ENCODE data around the gene CENPV.
"Not testable (repeated sequence)": the region's sequence is repeated elsewhere in the genome, so short reads cannot be mapped to it uniquely, and the experiment has no call there.

Gene CENPV

DNA sequence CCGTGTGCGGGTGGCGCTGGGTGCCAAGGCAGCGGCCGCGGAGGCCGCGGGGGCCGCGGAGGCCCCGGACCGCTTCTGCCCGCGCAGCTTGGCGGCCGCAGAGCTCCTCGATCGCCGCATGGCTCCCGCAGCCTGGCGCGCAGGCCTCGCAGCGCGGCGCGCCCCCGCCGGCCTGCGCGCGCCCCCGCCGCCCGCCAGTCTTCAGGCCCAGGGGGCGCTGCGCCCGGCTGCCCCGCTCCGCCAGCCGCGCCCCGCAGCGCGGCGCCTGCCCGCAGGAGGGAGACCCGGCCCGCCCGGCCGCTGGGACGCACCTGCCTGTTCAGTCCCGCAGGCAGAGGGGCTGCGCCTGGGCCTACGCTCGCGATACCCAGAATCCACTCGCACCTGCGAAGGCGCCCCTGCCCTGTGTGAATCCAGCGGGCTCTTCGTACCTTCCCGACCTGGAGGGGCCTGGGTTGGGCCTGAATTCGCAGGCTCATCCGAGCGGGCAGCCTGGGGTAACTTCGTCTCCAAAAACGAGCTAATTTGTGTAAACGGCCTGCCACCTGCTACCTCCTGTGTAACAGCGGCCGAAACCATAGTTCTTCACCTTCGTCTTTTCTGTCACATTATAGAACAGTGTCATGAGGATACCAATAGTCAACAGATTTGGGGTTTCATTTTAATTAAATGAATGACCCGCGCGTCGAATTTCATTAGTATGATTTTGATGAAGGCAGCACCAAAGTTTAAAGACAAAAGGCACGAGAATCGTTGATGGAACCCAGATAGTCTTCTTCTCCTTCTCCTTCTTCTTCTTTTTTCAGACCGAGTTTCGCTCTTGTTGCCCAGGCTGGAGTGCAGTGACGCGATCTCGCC, at the start of gene CENPV:
Gene CENPV (minus strand): TSS at position 153 of the 858 bp plus-strand sequence. CDS start 33 bp downstream, at position 120.
- peak; percentile 41 to 52 (median 46) for DNase-seq

- DNase-seq: no peak
Observed at GRCh38 chr17:16398270-16399267, 45.3 kb upstream of the CENPV start.

GRCh38 chr17:16396693-16397092, 43.4 kb upstream of the CENPV start:
- not testable (repeated sequence) for DNase-seq

DNA sequence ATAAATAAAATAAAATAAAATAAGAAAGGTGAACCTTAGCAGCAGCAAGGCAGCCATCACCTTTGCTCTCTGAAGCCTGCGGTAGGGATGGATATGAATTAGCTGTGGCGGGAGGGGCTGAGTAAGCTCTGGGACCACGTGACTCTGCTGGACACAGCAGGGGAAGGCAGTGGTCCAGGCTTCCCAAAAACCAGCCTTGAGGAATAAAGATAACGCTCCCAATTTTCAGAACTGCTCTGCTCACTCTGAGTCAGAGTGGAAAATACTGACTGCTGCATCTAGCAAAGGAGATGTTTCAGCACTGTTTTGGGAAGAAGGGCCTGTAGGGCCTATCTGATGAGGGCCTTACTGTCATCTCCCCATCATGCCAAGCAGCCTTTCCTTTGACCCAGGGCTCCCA, 42.6 kb upstream of the CENPV start:
- not testable (repeated sequence) for DNase-seq

DNA sequence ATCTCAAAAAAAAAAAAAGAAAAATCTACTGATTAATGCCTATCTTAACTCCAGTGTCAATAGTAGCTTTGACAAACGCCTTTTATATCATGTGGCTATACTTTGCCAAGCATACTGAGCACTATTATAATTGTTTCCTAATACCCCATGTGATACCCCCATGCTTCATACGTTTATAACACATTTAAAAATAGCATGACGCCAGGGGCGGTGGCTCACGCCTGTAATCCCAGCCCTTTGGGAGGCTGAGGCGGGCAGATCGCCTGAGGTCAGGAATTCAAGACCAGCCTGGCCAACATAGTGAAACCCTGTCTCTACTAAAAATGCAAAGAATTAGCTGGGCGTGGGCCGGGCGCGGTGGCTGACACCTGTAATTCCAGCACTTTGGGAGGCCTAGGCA, 39.2 kb upstream of the CENPV start:
- DNase-seq: not testable (repeated sequence)

GRCh38 chr17:16391451-16391850, 38.2 kb upstream of the CENPV start:
- DNase-seq: no peak

GRCh38 chr17:16386126-16386507, 32.8 kb upstream of the CENPV start:
- DNase-seq: not testable (repeated sequence)

DNA sequence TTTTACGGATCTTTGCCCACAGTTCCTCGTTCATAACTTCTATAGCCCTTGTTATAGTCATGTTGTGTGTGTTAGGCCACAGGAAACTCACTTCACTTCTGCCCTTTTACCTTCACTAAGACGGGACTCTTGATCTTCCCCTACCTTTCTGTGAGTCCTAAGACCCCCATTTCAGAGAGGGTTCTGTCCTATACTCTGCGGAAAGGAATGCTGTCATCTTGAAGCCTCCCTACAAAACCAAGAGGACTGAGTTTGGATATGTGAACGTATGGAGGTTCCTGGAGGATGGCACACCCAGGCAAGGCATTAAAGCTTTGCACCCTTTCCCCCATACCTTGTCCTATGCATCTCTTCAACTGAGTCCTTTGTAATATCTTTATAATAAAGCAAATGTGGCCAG, 31.3 kb upstream of the CENPV start:
- DNase-seq: no peak

- DNase-seq: no peak
Observed at GRCh38 chr17:16383772-16384287, 30.6 kb upstream of the CENPV start.

DNA sequence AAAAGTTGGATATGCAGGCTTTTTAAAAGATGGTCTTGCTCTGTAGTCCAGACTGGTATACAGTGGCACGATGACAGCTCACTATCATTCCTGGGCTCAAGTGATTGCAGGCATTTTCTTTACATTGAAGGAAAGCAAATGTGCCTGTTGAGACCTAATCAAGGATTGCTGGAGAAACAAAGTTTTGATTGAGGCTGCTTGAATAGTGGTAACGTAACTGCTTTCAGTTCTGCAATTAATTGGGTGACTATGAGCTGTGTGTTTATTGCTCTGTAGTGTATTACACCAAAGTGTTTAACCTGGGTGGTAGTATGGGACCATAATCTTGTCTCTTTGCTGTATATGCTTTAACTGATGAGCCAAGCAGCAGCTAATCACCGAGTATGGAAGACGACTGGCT, 29.9 kb upstream of the CENPV start:
- no peak for DNase-seq

DNA sequence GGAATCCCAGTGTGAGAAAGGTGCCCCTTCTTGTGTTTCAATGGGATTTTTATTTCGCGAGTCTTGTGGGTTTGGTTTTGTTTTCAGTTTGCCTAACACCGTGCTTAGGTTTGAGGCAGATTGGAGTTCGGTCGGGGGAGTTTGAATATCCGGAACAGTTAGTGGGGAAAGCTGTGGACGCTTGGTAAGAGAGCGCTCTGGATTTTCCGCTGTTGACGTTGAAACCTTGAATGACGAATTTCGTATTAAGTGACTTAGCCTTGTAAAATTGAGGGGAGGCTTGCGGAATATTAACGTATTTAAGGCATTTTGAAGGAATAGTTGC, 28.2 kb upstream of the CENPV start:
- no peak for DNase-seq

DNA sequence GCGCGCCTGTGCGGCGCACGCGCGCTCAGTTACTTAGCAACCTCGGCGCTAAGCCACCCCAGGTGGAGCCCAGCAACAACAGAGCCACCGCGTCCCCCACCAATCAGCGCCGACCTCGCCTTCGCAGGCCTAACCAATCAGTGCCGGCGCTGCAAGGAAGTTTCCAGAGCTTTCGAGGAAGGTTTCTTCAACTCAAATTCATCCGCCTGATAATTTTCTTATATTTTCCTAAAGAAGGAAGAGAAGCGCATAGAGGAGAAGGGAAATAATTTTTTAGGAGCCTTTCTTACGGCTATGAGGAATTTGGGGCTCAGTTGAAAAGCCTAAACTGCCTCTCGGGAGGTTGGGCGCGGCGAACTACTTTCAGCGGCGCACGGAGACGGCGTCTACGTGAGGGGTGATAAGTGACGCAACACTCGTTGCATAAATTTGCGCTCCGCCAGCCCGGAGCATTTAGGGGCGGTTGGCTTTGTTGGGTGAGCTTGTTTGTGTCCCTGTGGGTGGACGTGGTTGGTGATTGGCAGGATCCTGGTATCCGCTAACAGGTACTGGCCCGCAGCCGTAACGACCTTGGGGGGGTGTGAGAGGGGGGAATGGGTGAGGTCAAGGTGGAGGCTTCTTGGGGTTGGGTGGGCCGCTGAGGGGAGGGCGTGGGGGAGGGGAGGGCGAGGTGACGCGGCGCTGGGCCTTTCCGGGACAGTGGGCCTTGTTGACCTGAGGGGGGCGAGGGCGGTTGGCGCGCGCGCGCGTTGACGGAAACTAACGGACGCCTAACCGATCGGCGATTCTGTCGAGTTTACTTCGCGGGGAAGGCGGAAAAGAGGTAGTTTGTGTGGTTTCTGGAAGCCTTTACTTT, 27.6 kb upstream of the CENPV start, which contains the start of gene UBB:
Gene UBB (plus strand): TSS at position 452 of the 856 bp plus-strand sequence. CDS start 817 bp downstream, outside the sequence.
- DNase-seq: peak; percentile 76 to 86 (median 81)

GRCh38 chr17:16379654-16380053, 26.4 kb upstream of the CENPV start:
- DNase-seq: no peak

DNA sequence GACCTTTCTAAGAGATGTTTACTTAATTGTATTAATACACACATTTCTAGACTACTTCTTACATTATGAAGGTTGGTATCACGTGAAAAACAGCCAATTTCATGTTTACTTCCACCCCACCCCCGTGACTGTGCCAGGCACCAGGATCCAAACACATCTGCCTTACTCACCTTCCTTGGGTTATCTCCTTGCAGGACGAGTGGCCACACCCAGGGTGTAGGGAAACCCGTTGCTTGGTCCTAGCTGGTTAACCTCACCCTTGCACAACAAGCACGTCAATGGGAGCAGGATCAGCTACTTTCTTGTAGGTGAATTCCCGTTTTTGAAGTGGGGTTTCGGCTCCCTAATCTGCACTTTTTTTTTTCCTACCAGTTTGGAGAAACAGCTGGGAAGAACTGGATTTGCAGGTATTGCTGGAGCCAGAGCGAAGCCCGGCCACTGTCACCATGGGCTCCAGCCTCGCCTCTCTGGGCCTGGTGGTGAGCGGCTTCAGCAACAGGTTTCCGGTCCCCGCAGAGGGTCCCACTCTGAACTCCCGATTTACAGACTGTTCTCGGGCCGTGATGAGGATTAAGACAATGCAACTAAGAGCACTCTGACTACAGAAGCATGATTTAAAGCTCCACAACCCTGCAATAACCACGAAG, 25.5 kb upstream of the CENPV start:
- DNase-seq: no peak

DNA sequence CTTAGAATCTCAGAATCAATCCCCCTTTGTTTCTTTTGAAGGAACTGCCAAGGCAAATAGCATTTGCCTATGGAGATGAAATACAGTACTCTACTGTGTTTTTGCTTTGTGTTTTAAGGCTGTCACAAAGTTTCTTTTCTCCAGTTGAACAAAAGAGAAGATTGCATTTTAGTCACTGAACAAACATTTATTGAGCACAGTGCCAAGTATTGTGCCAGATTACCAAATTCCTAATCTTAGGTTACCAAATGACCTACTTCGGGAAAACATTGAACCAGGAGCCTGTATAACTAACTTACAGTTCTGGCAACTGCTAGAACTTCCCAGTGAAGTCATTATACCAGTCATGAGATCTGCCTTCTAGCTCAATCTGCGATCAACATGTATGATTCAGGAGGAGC, 24.7 kb upstream of the CENPV start:
- DNase-seq: no peak

DNA sequence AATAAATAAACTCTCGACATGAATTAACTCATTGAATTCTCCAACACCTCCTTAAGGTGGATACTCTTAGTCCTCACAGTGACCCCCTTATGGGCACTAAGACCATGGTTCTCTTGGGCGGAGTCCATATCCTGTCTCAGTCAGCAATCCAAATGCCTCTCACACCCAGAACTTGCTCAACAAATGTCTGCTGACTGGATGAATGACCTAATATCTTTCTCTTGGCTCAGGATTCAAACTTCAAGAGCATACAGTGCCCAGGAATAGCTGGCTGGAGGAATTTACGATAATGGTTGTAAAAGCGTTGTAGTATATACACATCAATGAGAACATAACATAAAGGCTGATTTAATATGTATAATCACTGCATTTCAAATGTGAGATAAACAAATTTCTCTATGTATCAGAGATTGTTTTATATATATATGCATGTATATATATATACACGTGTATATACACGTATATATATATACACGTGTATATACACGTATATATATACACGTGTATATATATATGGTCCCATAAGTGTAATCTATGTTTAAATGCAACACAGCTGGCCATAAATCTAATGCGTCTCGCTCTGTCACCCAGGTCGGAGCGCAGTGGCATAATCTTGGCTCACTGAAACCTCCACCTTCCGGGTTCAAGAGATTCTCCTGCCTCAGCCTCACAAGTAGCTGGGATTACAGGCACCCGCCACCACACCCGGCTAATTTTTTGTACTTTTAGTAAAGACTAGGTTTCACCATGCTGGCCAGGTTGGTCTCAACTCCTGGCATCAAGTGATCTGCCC, 21.1 kb upstream of the CENPV start:
- DNase-seq: no peak

GRCh38 chr17:16371742-16372141, 18.5 kb upstream of the CENPV start:
- no peak for DNase-seq

- DNase-seq: no peak
Observed at GRCh38 chr17:16364625-16365024, 11.4 kb upstream of the CENPV start.

DNA sequence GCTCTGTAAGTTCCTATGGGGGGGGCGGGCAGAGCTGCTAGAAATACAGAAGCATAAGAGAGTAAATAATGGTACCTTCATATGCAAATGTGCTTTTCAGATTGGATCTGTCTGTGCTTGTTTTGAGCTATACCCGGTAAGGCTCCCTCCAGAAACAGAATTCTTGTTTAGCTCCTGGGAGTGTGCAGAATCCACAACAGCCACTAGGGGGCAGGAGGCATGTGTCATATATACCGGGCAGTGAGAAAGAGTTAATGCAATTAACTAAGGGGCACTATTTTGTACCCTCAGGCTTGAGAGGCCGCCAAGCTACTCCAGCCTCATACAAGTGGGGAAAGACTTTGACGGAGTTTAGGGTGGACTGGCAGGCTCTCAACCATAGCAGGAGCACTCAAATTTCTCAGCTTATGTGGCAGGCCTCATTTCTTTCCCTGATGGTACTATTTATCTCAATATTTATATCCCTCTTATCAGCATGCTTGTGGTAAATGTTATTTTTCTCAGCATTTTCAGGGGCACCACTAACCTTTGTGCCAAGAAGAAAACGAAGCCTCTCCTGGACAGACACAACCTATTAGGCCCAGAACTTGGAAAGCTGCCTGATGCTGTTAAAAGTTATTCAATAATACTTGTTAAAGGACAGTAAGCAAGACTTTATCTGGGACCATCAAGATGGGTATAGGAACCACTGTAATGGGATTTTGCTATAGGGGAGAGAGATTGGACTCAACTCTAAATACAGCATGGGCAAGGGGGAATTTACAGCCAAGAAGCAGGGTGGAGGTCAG, 10.7 kb upstream of the CENPV start:
- peak; percentile 42 to 58 (median 47) for DNase-seq

DNA sequence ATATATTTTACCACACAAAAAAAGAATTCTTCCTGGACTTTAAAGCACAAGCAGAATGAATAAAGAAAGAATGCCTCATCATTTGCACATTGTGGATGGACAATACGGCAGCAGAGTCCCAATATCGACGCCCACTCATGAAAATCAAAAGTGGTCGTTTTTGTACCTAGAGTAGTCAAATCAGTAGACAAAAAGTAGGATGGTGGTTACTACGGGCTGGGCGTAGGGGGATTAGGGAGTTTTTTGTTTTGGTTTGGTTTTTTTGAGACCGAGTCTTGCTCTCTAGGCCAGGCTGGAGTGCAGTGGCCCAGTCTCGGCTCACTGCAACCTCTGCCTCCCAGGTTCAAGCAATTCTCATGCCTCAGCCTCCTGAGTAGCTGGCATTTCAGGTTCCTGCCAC, 8.6 kb upstream of the CENPV start:
- no peak for DNase-seq

Data from activated CD4-positive, CD25-positive, alpha-beta regulatory T cell (primary cell).